ENCODE results near the gene BEST3. TPM values are rescaled to one million over a fixed set of nuclear protein-coding genes. Genes with fewer than 3 reads are reported as not detected.

BEST3 gene
- polyA plus RNA-seq, 1 experiment = not detected

GRCh38 chr12:69620077-69620476, 79.0 kb downstream of the BEST3 start:
- ChIA-PET POLR2A (no interaction called here), CTCF (interaction anchor here (1.6 to 5.7 kb wide), 2 partner anchors 19 to 232 kb away, joined by 3 to 33 read pairs; no protein-coding TSS in a partner anchor)
- peaks cover 5% of the 10 kb centered on the region; the same call in 1 of the 2 replicates for H3K27me3 ChIP-seq (ENCODE audit: control insufficient read depth, insufficient read depth, low read length)

DNA sequence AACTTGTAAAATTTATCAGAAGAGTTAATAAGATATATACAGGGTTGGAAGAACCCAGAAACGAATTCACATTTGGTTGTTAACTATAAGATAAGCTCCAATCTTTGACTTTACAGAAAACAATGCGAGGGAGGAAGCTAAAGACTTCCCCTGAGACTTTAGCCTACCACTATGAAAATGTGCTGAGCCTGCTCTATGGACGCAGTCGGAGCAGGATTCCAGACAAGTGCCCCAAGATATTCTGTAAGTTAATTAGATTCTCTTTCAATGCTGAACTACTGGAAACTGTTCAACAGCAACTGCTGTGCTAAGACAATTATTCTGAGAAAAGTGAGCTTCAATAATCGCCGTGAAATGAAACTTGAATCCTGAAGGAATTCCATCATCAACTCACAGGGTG, 80.1 kb downstream of the BEST3 start:
- CTCF ChIA-PET = interaction anchor here (1.2 to 5.7 kb wide), 3 partner anchors 17 to 231 kb away, joined by 3 to 33 read pairs (median 3); no protein-coding TSS in a partner anchor
- POLR2A ChIA-PET = no interaction called here
- peaks cover 5% of the 10 kb centered on the region; the same call in 1 of the 2 replicates for H3K27me3 ChIP-seq (ENCODE audit: control insufficient read depth, insufficient read depth, low read length)
- no peak for DNase-seq (ENCODE audit: low read depth)
- no peaks in the 10 kb centered on the region for H3K36me3 ChIP-seq (ENCODE audit: control insufficient read depth, insufficient read depth, low read length)
- TF ChIP-seq, protein P1, sequence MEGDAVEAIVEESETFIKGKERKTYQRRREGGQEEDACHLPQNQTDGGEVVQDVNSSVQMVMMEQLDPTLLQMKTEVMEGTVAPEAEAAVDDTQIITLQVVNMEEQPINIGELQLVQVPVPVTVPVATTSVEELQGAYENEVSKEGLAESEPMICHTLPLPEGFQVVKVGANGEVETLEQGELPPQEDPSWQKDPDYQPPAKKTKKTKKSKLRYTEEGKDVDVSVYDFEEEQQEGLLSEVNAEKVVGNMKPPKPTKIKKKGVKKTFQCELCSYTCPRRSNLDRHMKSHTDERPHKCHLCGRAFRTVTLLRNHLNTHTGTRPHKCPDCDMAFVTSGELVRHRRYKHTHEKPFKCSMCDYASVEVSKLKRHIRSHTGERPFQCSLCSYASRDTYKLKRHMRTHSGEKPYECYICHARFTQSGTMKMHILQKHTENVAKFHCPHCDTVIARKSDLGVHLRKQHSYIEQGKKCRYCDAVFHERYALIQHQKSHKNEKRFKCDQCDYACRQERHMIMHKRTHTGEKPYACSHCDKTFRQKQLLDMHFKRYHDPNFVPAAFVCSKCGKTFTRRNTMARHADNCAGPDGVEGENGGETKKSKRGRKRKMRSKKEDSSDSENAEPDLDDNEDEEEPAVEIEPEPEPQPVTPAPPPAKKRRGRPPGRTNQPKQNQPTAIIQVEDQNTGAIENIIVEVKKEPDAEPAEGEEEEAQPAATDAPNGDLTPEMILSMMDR (IDR thresholded peaks at IDR 0.05; ENCODE audit: insufficient read depth, low read depth, low read length) = no peak
- H3K4me3 ChIP-seq (ENCODE audit: low read depth, low read length) = no peak overlapping the region

More at GRCh38 chr12:69620077-69620476, 79.0 kb downstream of the BEST3 start:
- no peak for DNase-seq (ENCODE audit: low read depth)
- Histone ChIP-seq H3K36me3 (ENCODE audit: control insufficient read depth, insufficient read depth, low read length) (no peaks in the 10 kb centered on the region), H3K4me3 (ENCODE audit: low read depth, low read length) (no peak overlapping the region)
- TF ChIP-seq, protein P1 (IDR thresholded peaks at IDR 0.05; ENCODE audit: insufficient read depth, low read depth, low read length) = no peak

DNA sequence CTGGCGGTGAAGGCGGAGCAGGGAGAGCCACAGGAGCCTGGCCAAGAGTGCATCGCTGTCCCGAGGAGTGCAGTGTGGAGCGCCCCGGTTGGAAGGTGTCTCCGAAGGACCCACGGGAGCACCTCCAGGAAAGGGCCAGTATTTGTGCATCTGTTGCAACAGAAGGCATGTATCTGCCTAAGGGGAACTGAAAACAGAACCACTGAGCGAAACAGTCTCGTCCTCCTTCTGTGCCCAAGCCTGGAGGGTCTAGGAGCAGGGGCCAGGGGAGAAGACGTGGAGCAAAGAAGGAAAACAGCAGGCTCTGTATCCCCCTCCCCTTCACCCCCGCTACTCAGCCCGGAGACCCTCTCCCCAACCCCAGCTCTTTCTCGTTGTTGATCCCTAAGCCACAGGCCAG, 83.1 kb downstream of the BEST3 start:
- ChIA-PET CTCF (no interaction called here), POLR2A (no interaction called here)

DNA sequence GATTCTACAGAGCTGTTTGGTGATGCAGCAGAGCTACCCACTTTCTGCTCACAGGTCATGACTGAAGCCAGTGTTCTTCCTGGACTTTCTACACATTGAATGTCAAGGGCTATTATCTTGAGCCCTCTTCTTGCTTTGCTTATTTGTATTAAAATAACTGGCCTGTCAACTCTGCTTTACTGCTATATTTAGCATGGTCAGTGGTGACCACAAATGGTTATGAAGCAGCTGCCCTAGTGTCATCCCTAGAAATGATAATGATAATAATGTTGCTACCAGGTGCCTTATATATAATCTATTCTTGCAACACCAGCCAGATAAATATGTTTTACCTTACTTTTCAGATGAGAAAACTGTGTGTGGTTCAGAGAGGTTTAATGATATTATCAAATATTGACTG, 85.8 kb downstream of the BEST3 start:
- TF ChIP-seq, protein P1 (IDR thresholded peaks at IDR 0.05; ENCODE audit: insufficient read depth, low read depth, low read length) = no peak
- DNase-seq (ENCODE audit: low read depth) = no peak
- peaks cover 5% of the 10 kb centered on the region; the same call in 1 of the 2 replicates for H3K27me3 ChIP-seq (ENCODE audit: control insufficient read depth, insufficient read depth, low read length)
- H3K4me3 ChIP-seq (ENCODE audit: low read depth, low read length) = no peak overlapping the region
- ChIA-PET POLR2A (no interaction called here), CTCF (no interaction called here)
- no peaks in the 10 kb centered on the region for H3K36me3 ChIP-seq (ENCODE audit: control insufficient read depth, insufficient read depth, low read length)

More for the DNA sequence above, 83.1 kb downstream of the BEST3 start:
- no peak for DNase-seq (ENCODE audit: low read depth)
- Histone ChIP-seq H3K36me3 (ENCODE audit: control insufficient read depth, insufficient read depth, low read length) (no peaks in the 10 kb centered on the region), H3K27me3 (ENCODE audit: control insufficient read depth, insufficient read depth, low read length) (peaks cover 3% of the 10 kb centered on the region; the same call in 1 of the 2 replicates), H3K4me3 (ENCODE audit: low read depth, low read length) (no peak overlapping the region)
- TF ChIP-seq, protein P1 (IDR thresholded peaks at IDR 0.05; ENCODE audit: insufficient read depth, low read depth, low read length) = no peak

GRCh38 chr12:69610729-69611128, 88.4 kb downstream of the BEST3 start, which contains the start of gene LRRC10:
TSS of gene LRRC10 (minus strand) at chr12:69610907. CDS start at chr12:69610838, 69 bp downstream.
- ChIA-PET POLR2A (no interaction called here), CTCF (interaction anchor here (1.9 kb wide), 2 partner anchors 10 to 29 kb away, joined by 6 to 7 read pairs; no protein-coding TSS in a partner anchor)
- no peak for DNase-seq (ENCODE audit: low read depth)
- TF ChIP-seq, protein P1 (IDR thresholded peaks at IDR 0.05; ENCODE audit: insufficient read depth, low read depth, low read length) = no peak
- no peaks in the 10 kb centered on the region for H3K36me3 ChIP-seq (ENCODE audit: control insufficient read depth, insufficient read depth, low read length)
- 0 out of 2 replicates have a peak, but pooled peaks cover 2% of the 10 kb centered on the region for H3K27me3 ChIP-seq (ENCODE audit: control insufficient read depth, insufficient read depth, low read length)
- H3K4me3 ChIP-seq (ENCODE audit: low read depth, low read length) = no peak within 1 kb of the TSS
